GM12878 (cell line): ENCODE data around the gene TTLL13. TPM values are rescaled to one million over a fixed set of nuclear protein-coding genes. Genes with fewer than 3 reads are reported as not detected.

Experiments
- ATAC-seq: fragments of 200-7000 bp; cut with Tn5 transposase; 3 replicates; pipeline ENCODE4 v1.9.1; 2020; ENCODE audit warnings: mild to moderate bottlenecking, moderate library complexity
- BruUV-seq: library from RNA; stranded (reverse); fragments of 400-500 nt; replicated peaks from 2 replicates; lab custom pipeline; 2021; lab: Mats Ljungman, UMichigan
- CTCF ChIA-PET: fragments of 300-600 bp; sonication (Branson Sonifier 250); formaldehyde crosslinking; extraction: SDS; loops from one replicate; lab custom pipeline; 2021; ENCODE audit warnings: inconsistent platforms; lab: Yijun Ruan, JAX
- POLR2A ChIA-PET: fragments of 350-600 bp; formaldehyde crosslinking; extraction: SDS; loops from one replicate; lab custom pipeline; 2021; ENCODE audit warnings: inconsistent platforms; lab: Charles Lee
- RAD21 ChIA-PET: fragments of 300-600 bp; sonication (Branson Sonifier 250); formaldehyde crosslinking; loops from one replicate; lab custom pipeline; 2023; ENCODE audit warnings: antibody characterized with exemption; ENCODE audit not compliant: unreplicated experiment; lab: Charles Lee
- SMC1A ChIA-PET: fragments of 300-600 bp; sonication (Branson Sonifier 250); formaldehyde crosslinking; loops from one replicate; lab custom pipeline; 2023; ENCODE audit not compliant: unreplicated experiment, uncharacterized antibody; lab: Charles Lee
- DNase-seq: peaks from one replicate; pipeline ENCODE4 v3.0.0-alpha.2; 2011; ENCODE audit warnings: low read depth, low spot score
- FAIRE-seq: peaks from 3 replicates; lab custom pipeline; 2011; peaks lifted over from hg19 to GRCh38; lab: Jason Lieb, UNC
- H2AFZ ChIP-seq: 2 replicates; pipeline ENCODE4 v1.6.0; 2011; ENCODE audit warnings: low read depth, low read length, control low read depth; ENCODE audit not compliant: control insufficient read depth
- H3K27ac ChIP-seq: 2 replicates; pipeline ENCODE4 v1.5.1; 2011; ENCODE audit warnings: control low read depth; ENCODE audit not compliant: control insufficient read depth, insufficient read depth
- H3K27me3 ChIP-seq, 2 experiments: replicated peaks in 1 of 2; 2 replicates each; pipeline versions ENCODE4 v1.6.0 to v1.6.1; 2011; ENCODE audit warnings: low read length in 1 of 2; ENCODE audit not compliant: control insufficient read depth in 2 of 2, insufficient read depth in 2 of 2
- H3K36me3 ChIP-seq, 2 experiments: 2 replicates each; pipeline ENCODE4 v1.5.1; 2011; ENCODE audit warnings: low read length in 1 of 2; ENCODE audit not compliant: control insufficient read depth in 2 of 2, insufficient read depth in 2 of 2
- H3K4me1 ChIP-seq: 2 replicates; pipeline ENCODE4 v1.6.1; 2011; ENCODE audit warnings: mild to moderate bottlenecking, low read length, moderate library complexity, mixed read lengths; ENCODE audit not compliant: control insufficient read depth, insufficient read depth
- H3K4me2 ChIP-seq: 2 replicates; pipeline ENCODE4 v1.6.0; 2011; ENCODE audit warnings: control low read depth; ENCODE audit not compliant: control insufficient read depth, insufficient read depth
- H3K4me3 ChIP-seq: fragments of 200-600 bp; sonication (generic); 2 replicates; pipeline ENCODE4 v1.5.1; 2016
- H3K79me2 ChIP-seq: 2 replicates; pipeline ENCODE4 v1.6.0; 2011; ENCODE audit warnings: low read length; ENCODE audit not compliant: control insufficient read depth, insufficient read depth
- H3K9ac ChIP-seq: 2 replicates; pipeline ENCODE4 v1.8.0; 2011; ENCODE audit warnings: low read length, control low read depth, mixed read lengths; ENCODE audit not compliant: control insufficient read depth, insufficient read depth
- H3K9me3 ChIP-seq: replicated peaks from 3 replicates; pipeline ENCODE4 v1.5.1; 2011; ENCODE audit warnings: mild to moderate bottlenecking, low read length; ENCODE audit not compliant: control insufficient read depth, insufficient read depth
- H4K20me1 ChIP-seq: 2 replicates; pipeline ENCODE4 v1.6.0; 2011; ENCODE audit not compliant: control insufficient read depth, insufficient read depth
- ATF3 ChIP-seq: IDR thresholded peaks from 2 replicates; pipeline ENCODE4 v1.6.1; 2011; ENCODE audit warnings: low read depth, mild to moderate bottlenecking, low read length, moderate library complexity, borderline replicate concordance; ENCODE audit errors: extremely low read depth
- BACH1 ChIP-seq: fragments of 450-650 bp; IDR thresholded peaks from 2 replicates; pipeline ENCODE4 v1.6.1; 2017; ENCODE audit warnings: mild to moderate bottlenecking, borderline replicate concordance
- CHD1 ChIP-seq: IDR thresholded peaks from 2 replicates; pipeline ENCODE4 v1.6.1; 2012; ENCODE audit warnings: low read depth, low read length, improper control_type of control experiment
- CREB1 ChIP-seq: IDR thresholded peaks from 2 replicates; pipeline ENCODE4 v1.6.1; 2012; ENCODE audit warnings: low read depth, mild to moderate bottlenecking, inconsistent platforms
- EZH2 ChIP-seq: IDR thresholded peaks from 2 replicates; pipeline ENCODE4 v1.6.1; 2012; ENCODE audit warnings: low read depth, mild to moderate bottlenecking, control low read depth, inconsistent platforms, low read length, borderline replicate concordance; ENCODE audit not compliant: control insufficient read depth
- NKRF ChIP-seq: fragments of 450-650 bp; conservative IDR thresholded peaks from 2 replicates; pipeline ENCODE4 v1.6.1; 2017; ENCODE audit warnings: mild to moderate bottlenecking, moderate library complexity
- NRF1 ChIP-seq: conservative IDR thresholded peaks from 2 replicates; pipeline ENCODE4 v1.6.1; 2011; ENCODE audit warnings: mild to moderate bottlenecking, low read depth, low read length, improper control_type of control experiment
- PKNOX1 ChIP-seq: fragments of 450-650 bp; IDR thresholded peaks from 2 replicates; pipeline ENCODE4 v1.6.1; 2016; ENCODE audit warnings: mild to moderate bottlenecking
- SMAD1 ChIP-seq: fragments of 450-650 bp; IDR thresholded peaks from 2 replicates; pipeline ENCODE4 v1.6.1; 2018; ENCODE audit warnings: mild to moderate bottlenecking, low read depth; ENCODE audit not compliant: partially characterized antibody
- SUZ12 ChIP-seq: fragments of 200-600 bp; sonication (generic); IDR thresholded peaks from one replicate; pipeline ENCODE4 v1.6.1; 2018; ENCODE audit warnings: antibody characterized with exemption, mild to moderate bottlenecking; ENCODE audit not compliant: unreplicated experiment
- ZNF207 ChIP-seq: fragments of 450-650 bp; IDR thresholded peaks from 2 replicates; pipeline ENCODE4 v1.6.1; 2014; ENCODE audit warnings: antibody characterized with exemption, mild to moderate bottlenecking, borderline replicate concordance
- WGBS: methylation state at CpG from one replicate; pipeline ENCODE4 v1.1.6; 2016; ENCODE audit warnings: low lambda C conversion rate; ENCODE audit not compliant: insufficient replicate concordance, insufficient coverage; ENCODE audit errors: missing lambda C conversion rate; 5-methylcytosine and 5-hydroxymethylcytosine counted together
- in situ Hi-C: fragments of 300-500 bp; cut with MboI; formaldehyde crosslinking; loops from 9 replicates; pipeline ENCODE4 v1.14.3; 2018; ENCODE audit warnings: mixed read lengths
- intact Hi-C: fragments of 100-400 bp; cut with micrococcal nuclease; formaldehyde crosslinking; loops from one replicate; pipeline ENCODE4 v1.14.2; 2022; ENCODE audit not compliant: unreplicated experiment
- polyA plus RNA-seq, 11 experiments: library from polyadenylated mRNA; depleted of rRNA in 4 of 11; unstranded in 6 of 11; stranded (reverse) in 5 of 11; fragments of >200 nt; fragmentation: Nextera tagmentation in 4 of 11; fragmentation: Illumina TruSeq in 1 of 11; extraction: Ambion mirVana in 4 of 11; extraction: Trizol in 1 of 11; gene quantifications; 1 replicate in 1 of 11; 2 replicates in 10 of 11; pipeline versions ENCODE4 v1.2.1 to v1.2.3, GENCODE V29; 2011 to 2016; ENCODE audit warnings: inconsistent platforms in 2 of 11, missing spikeins in 2 of 11, low read depth in 1 of 11
- total RNA-seq, 4 experiments: library from RNA; depleted of rRNA in 3 of 4; stranded (reverse); fragments of >200 nt in 3 of 4; fragmentation: Illumina TruSeq in 1 of 4; extraction: Trizol in 1 of 4; gene quantifications; 2 replicates each; pipeline versions ENCODE4 v1.2.1 to v1.2.3, GENCODE V29; 2013 to 2021

Gene TTLL13
- total and polyA plus RNA-seq, 10 of the 15 experiments (the other 5 are each of a cell fraction or from before 2014, with no cell fraction given) = 0.03 to 0.32 (median 0.13) TPM; not detected in 1

GRCh38 chr15:90233387-90234095 lies 15.8 kb upstream of the TTLL13 start, which contains the start of gene CIB1 (continued):
- TF ChIP-seq ZNF207 = no peak

- H3K4me2 ChIP-seq = peak within 1 kb of the TSS; percentile 95
- in situ Hi-C loops (no loop called here), intact Hi-C loops (loop anchor here (5.0 kb wide), 5 partner anchors 42 to 428 kb away; partner anchors contain the start of gene AP3S2)
- peaks cover 19% of the 10 kb centered on the region for H3K79me2 ChIP-seq
- BruUV-seq = TSS peak; percentile 81
- peaks cover 28% of the 10 kb centered on the region for H3K4me1 ChIP-seq
- 5% methylated on average over 31 of the region's 49 CpGs for WGBS
- CTCF ChIA-PET = interaction anchor here (0.6 to 4.8 kb wide), 14 partner anchors 13 to 452 kb away, joined by 3 to 38 read pairs (median 8); partner anchors contain the start of genes NGRN and SEMA4B
- H3K36me3 ChIP-seq = peaks cover 3 to 12% of the 10 kb centered on the region in 2 experiments; a peak in 3 of 4 replicates
- H4K20me1 ChIP-seq = no peaks in the 10 kb centered on the region
- DNase-seq (peak; percentile 71), FAIRE-seq (no peak), ATAC-seq (peak; percentile 63; the same call in 2 of the 3 replicates)
- H3K27me3 ChIP-seq = no peaks in the 10 kb centered on the region
- H3K9ac ChIP-seq = peak within 1 kb of the TSS; percentile 85
- POLR2A ChIA-PET = interaction anchor here (0.5 to 4.9 kb wide), 29 partner anchors 9 to 958 kb away, joined by 3 to 31 read pairs (median 6); partner anchors contain the start of genes IDH2, NGRN, SEMA4B and TTLL13
- peak within 1 kb of the TSS; percentile 79 for H3K4me3 ChIP-seq
- H3K9me3 ChIP-seq = no peaks in the 10 kb centered on the region
- peak within 1 kb of the TSS; percentile 85 for H3K27ac ChIP-seq
- RAD21 ChIA-PET = interaction anchor here (0.6 to 3.6 kb wide), 31 partner anchors 10 to 701 kb away, joined by 3 to 47 read pairs (median 4); partner anchors contain the start of genes AP3S2, HDDC3, NGRN and SEMA4B
- peak within 1 kb of the TSS; percentile 89 for H2AFZ ChIP-seq
- SMC1A ChIA-PET = interaction anchor here (0.6 to 4.5 kb wide), 16 partner anchors 9 to 86 kb away, joined by 3 to 70 read pairs (median 6); partner anchors contain the start of genes SEMA4B and TTLL13
- TF ChIP-seq ATF3 (no peak), PKNOX1 (no peak), NRF1 (peak; percentile 63), SUZ12 (no peak), SMAD1 (peak; percentile 41), EZH2 (no peak), BACH1 (peak; percentile 92), NKRF (peak; percentile 45), CHD1 (no peak), CREB1 (peak; percentile 73; the same call in 1 of the 2 replicates)
These were observed 15.0 kb upstream of the TTLL13 start, which contains the start of gene GDPGP1 for GRCh38 chr15:90234096-90234988. GDPGP1 (plus strand) TSS chr15:90234209; CDS start chr15:90240909, 6,700 bp downstream.
